Measurements from ENCODE around the gene GSTM5.
"Not testable (repeated sequence)": the region's sequence is repeated elsewhere in the genome, so short reads cannot be mapped to it uniquely, and the experiment has no call there.

The GSTM5 gene

GRCh38 chr1:109762821-109763645 lies 51.0 kb downstream of the GSTM5 start:
- no peak for DNase-seq

- DNase-seq: no peak
Observed at GRCh38 chr1:109763646-109764415, 51.8 kb downstream of the GSTM5 start, which contains the start of gene EPS8L3. Gene EPS8L3, minus strand, starts transcription at chr1:109763923. Its CDS starts 2,174 bp downstream, at chr1:109761749.

GRCh38 chr1:109764561-109765482 lies 52.8 kb downstream of the GSTM5 start:
- DNase-seq: no peak

GRCh38 chr1:109765483-109765815 lies 53.4 kb downstream of the GSTM5 start:
- DNase-seq: no peak

DNA sequence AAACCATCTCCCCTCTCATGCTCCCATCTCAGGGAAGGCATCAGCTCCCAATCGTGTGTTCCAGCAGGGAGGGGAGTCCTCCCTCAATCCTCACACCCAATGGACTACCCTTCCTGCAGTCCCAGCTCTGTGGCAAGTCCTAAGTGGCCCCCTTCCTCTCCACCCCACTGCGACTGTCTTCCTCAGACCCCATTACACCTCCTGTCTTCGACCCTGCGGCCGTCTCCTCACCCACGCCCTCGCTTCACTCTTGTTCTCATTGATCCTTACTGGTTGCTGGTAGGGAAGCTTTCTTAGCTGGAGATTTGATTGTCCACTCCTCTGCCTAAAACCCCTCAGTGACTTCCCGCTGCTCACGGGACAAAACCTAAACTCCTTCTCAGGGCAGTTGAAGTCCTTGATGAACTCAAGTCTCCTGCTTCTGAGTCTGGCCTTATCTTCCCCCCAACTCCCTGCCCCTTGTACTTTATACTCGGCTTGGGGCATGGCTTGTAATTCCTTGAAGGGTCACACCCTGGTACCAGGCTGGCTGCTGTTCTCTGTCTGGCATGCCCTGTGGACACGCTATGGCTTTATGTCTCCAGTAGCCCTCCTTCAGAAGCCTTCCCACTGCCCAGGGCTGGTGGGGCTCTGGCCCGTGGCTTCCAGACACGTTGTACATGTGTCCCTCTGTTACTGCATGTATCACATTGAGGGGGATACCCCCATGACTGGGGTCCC lies 54.0 kb downstream of the GSTM5 start:
- no peak for DNase-seq

GRCh38 chr1:109766991-109767636 lies 55.1 kb downstream of the GSTM5 start:
- DNase-seq: not testable (repeated sequence)

Measured in NCI-H2171 (cell line).